Endothelial cell of umbilical vein (primary cell): ENCODE data around the gene UNC45A. TPM values are rescaled to one million over a fixed set of nuclear protein-coding genes. Genes with fewer than 3 reads are reported as not detected.

Experiments
- BruUV-seq: library from RNA; stranded (reverse); fragments of 400-500 nt; replicated peaks from 2 replicates; lab custom pipeline; 2021; lab: Mats Ljungman, UMichigan
- CTCF ChIA-PET: fragments of 300-600, 350-600 bp; sonication (Branson Sonifier 250); formaldehyde crosslinking; loops from one replicate; lab custom pipeline; 2021; ENCODE audit warnings: antibody characterized with exemption, inconsistent platforms; lab: Charles Lee
- POLR2A ChIA-PET: fragments of 300-600, 350-600 bp; sonication (Branson Sonifier 250); formaldehyde crosslinking; loops from one replicate; lab custom pipeline; 2021; ENCODE audit warnings: antibody characterized with exemption, inconsistent platforms; lab: Charles Lee
- DNase-seq: peaks from one replicate; pipeline ENCODE4 v3.0.0-alpha.2; 2011; ENCODE audit warnings: low read depth, low spot score
- FAIRE-seq: peaks from 2 replicates; lab custom pipeline; 2011; peaks lifted over from hg19 to GRCh38; lab: Jason Lieb, UNC
- H2AFZ ChIP-seq: 2 replicates; pipeline ENCODE4 v1.6.0; 2012; ENCODE audit warnings: low read depth, low read length, control low read depth, inconsistent platforms
- H3K27ac ChIP-seq: 2 replicates; pipeline ENCODE4 v1.5.1; 2011; ENCODE audit warnings: low read depth, mild to moderate bottlenecking, control low read depth, low read length, moderate library complexity; ENCODE audit not compliant: insufficient read depth
- H3K27me3 ChIP-seq, 2 experiments: 2 replicates each; pipeline versions ENCODE4 v1.6.0 to v1.6.1; 2011; ENCODE audit warnings: low read length in 2 of 2, mixed read lengths in 1 of 2; ENCODE audit not compliant: control insufficient read depth in 2 of 2, insufficient read depth in 2 of 2
- H3K36me3 ChIP-seq, 2 experiments: 2 replicates in 1 of 2; 3 replicates in 1 of 2; pipeline ENCODE4 v1.5.1; 2011; ENCODE audit warnings: low read length in 2 of 2, mild to moderate bottlenecking in 1 of 2, moderate library complexity in 1 of 2; ENCODE audit not compliant: control insufficient read depth in 2 of 2, insufficient read depth in 2 of 2; ENCODE audit errors: extremely low read depth in 1 of 2
- H3K4me1 ChIP-seq: 3 replicates; pipeline ENCODE4 v1.5.1; 2011; ENCODE audit warnings: mild to moderate bottlenecking, low read length; ENCODE audit not compliant: control insufficient read depth, insufficient read depth; ENCODE audit errors: extremely low read depth
- H3K4me2 ChIP-seq: 2 replicates; pipeline ENCODE4 v1.6.1; 2011; ENCODE audit warnings: low read length, control low read depth, mixed read lengths; ENCODE audit not compliant: insufficient read depth
- H3K4me3 ChIP-seq, 3 experiments: fragments of 200-600 bp in 1 of 3; sonication (generic), shearing (Covaris generic) in 1 of 3; replicated peaks in 1 of 3; 2 replicates each; pipeline ENCODE4 v1.5.1; 2011 to 2016; ENCODE audit warnings: control low read depth in 3 of 3, low read length in 3 of 3, mild to moderate bottlenecking in 2 of 3, inconsistent platforms in 1 of 3, low read depth in 1 of 3, moderate library complexity in 1 of 3; ENCODE audit not compliant: insufficient read depth in 1 of 3
- H3K79me2 ChIP-seq: 2 replicates; pipeline ENCODE4 v1.6.0; 2012; ENCODE audit warnings: low read length, inconsistent platforms; ENCODE audit not compliant: control insufficient read depth, insufficient read depth
- H3K9ac ChIP-seq: replicated peaks from 2 replicates; pipeline ENCODE3; 2011; ENCODE audit warnings: low read length, control low read depth; ENCODE audit not compliant: insufficient read depth; ENCODE audit errors: extremely low read depth
- H3K9me1 ChIP-seq: replicated peaks from 3 replicates; pipeline ENCODE4 v1.6.0; 2011; ENCODE audit warnings: mild to moderate bottlenecking, low read length; ENCODE audit not compliant: control insufficient read depth, insufficient read depth; ENCODE audit errors: extremely low read depth
- H3K9me3 ChIP-seq: replicated peaks from 2 replicates; pipeline ENCODE4 v1.5.1; 2012; ENCODE audit warnings: low read length, inconsistent platforms; ENCODE audit not compliant: control insufficient read depth, insufficient read depth
- H4K20me1 ChIP-seq: replicated peaks from 2 replicates; pipeline ENCODE3; 2011; ENCODE audit warnings: mild to moderate bottlenecking, low read length; ENCODE audit not compliant: control insufficient read depth, insufficient read depth; ENCODE audit errors: extremely low read depth
- EZH2 ChIP-seq: IDR thresholded peaks from 2 replicates; pipeline ENCODE4 v1.6.1; 2012; ENCODE audit warnings: borderline replicate concordance, low read depth, mild to moderate bottlenecking, moderate library complexity, low read length, inconsistent platforms; ENCODE audit not compliant: severe bottlenecking
- FOS ChIP-seq: IDR thresholded peaks from 2 replicates; pipeline ENCODE4 v1.6.1; 2011; ENCODE audit warnings: mild to moderate bottlenecking, low read length, moderate library complexity, borderline replicate concordance; ENCODE audit not compliant: insufficient read depth
- GATA2 ChIP-seq: IDR thresholded peaks from 2 replicates; pipeline ENCODE4 v1.7.0; 2011; ENCODE audit warnings: low read depth, mild to moderate bottlenecking, moderate library complexity, mixed read lengths, low read length; ENCODE audit not compliant: insufficient read length, insufficient read depth
- JUN ChIP-seq: IDR thresholded peaks from 2 replicates; pipeline ENCODE4 v1.6.1; 2011; ENCODE audit warnings: borderline replicate concordance, low read depth; ENCODE audit not compliant: insufficient read length, insufficient read depth
- MYC ChIP-seq: IDR thresholded peaks from one replicate; pipeline ENCODE4 v1.6.1; 2011; ENCODE audit warnings: mild to moderate bottlenecking, low read depth, low read length
- POLR2A ChIP-seq: IDR thresholded peaks from 2 replicates; pipeline ENCODE4 v1.6.1; 2012; ENCODE audit warnings: low read depth, mild to moderate bottlenecking, control low read depth, low read length
- POLR2AphosphoS5 ChIP-seq: IDR thresholded peaks from 2 replicates; pipeline ENCODE4 v1.6.1; 2012; ENCODE audit warnings: low read depth, mild to moderate bottlenecking, control low read depth, low read length, moderate library complexity; ENCODE audit not compliant: insufficient read depth
- dilution Hi-C: fragments of 300-500 bp; cut with MboI; formaldehyde crosslinking; loops from one replicate; pipeline ENCODE4 v1.15.0; 2019; ENCODE audit warnings: low sequenced_read_pairs; ENCODE audit not compliant: extremely low pct_ligation_motif_present
- intact Hi-C: fragments of 100-400 bp; cut with micrococcal nuclease; formaldehyde crosslinking; loops from one replicate; pipeline ENCODE4 v1.10.0; 2022
- polyA plus RNA-seq, 4 experiments: library from polyadenylated mRNA; depleted of rRNA in 3 of 4; stranded (reverse) in 3 of 4; unstranded in 1 of 4; fragments of >200 nt; gene quantifications; 2 replicates each; pipeline versions ENCODE4 v1.2.1 to v1.2.3, GENCODE V29; 2011 to 2012; ENCODE audit warnings: missing spikeins in 1 of 4
- total RNA-seq: library from RNA; stranded (reverse); gene quantifications from 2 replicates; pipeline ENCODE4 v1.2.3, GENCODE V29; 2021
- TF ChIP-seq, protein P1 (sequence below), 2 donors: IDR thresholded peaks; 1 replicate in 1 of 2; 2 replicates in 1 of 2; pipeline ENCODE4 v1.5.1; 2011; ENCODE audit warnings: low read length in 2 of 2, mild to moderate bottlenecking in 2 of 2, moderate library complexity in 2 of 2, control low read depth in 1 of 2, inconsistent platforms in 1 of 2, low read depth in 1 of 2; ENCODE audit not compliant: insufficient read depth in 1 of 2; ENCODE audit errors: extremely low read depth in 1 of 2
- TF ChIP-seq, protein P2 (sequence below): IDR thresholded peaks from 2 replicates; pipeline ENCODE4 v1.6.1; 2011; ENCODE audit not compliant: insufficient read depth, insufficient read length

UNC45A gene
- total and polyA plus RNA-seq, 2 donors (not counting 3 experiments of a cell fraction or from before 2014, with no cell fraction given): 103 to 106 TPM

DNA sequence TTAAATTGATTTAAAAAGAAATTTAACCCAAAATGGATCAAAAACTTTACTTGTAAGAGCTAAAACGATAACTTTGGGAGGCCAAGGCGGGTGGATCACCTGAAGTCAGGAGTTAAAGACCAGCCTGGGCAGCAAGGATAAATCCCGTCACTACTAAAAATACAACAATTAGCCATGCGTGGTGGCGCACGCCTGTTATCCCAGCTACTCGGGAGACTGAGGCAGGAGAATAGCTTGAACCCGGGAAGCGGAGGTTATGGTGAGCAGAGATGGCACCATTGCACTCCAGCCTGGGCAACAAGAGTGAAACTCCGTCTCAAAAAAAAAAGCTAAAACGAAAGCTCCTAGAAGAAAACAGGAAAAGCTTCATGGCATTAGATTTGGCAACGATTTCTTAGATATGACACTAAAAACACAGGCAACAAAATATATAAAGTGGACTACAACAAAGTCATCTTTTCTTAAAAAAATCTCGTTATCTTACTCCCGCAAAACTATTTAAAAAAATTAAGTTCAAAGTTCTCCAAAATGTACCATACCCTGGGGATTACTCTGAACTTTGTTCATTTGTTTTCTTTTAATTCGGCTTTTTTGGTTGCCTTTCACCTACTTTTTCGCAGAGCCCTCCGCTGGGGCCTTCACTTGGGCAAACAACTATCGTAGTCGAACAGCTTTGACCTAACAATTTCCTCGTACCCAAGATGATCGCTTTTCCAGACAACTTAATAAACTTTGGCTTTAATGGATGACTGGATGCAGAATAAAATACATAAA lies 5.7 kb upstream of the UNC45A start:
- peak overlapping the region; percentile 67 for H3K27ac ChIP-seq
- dilution Hi-C loops (no loop called here), intact Hi-C loops (loop anchor here (5.0 kb wide), 1 partner anchor 427 kb away; no protein-coding TSS in a partner anchor)
- no peak for FAIRE-seq
- peak overlapping the region; percentile 86 for H3K4me2 ChIP-seq
- POLR2A ChIA-PET: no interaction called here
- TF ChIP-seq POLR2A: no peak
- no peak for TF ChIP-seq GATA2
- no peak for TF ChIP-seq JUN
- no peak for TF ChIP-seq MYC
- no peak for TF ChIP-seq EZH2
- no peak for TF ChIP-seq FOS
- TF ChIP-seq, protein P1, sequence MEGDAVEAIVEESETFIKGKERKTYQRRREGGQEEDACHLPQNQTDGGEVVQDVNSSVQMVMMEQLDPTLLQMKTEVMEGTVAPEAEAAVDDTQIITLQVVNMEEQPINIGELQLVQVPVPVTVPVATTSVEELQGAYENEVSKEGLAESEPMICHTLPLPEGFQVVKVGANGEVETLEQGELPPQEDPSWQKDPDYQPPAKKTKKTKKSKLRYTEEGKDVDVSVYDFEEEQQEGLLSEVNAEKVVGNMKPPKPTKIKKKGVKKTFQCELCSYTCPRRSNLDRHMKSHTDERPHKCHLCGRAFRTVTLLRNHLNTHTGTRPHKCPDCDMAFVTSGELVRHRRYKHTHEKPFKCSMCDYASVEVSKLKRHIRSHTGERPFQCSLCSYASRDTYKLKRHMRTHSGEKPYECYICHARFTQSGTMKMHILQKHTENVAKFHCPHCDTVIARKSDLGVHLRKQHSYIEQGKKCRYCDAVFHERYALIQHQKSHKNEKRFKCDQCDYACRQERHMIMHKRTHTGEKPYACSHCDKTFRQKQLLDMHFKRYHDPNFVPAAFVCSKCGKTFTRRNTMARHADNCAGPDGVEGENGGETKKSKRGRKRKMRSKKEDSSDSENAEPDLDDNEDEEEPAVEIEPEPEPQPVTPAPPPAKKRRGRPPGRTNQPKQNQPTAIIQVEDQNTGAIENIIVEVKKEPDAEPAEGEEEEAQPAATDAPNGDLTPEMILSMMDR (IDR thresholded peaks at IDR 0.05; ENCODE audit: extremely low read depth in 1 of 2, insufficient read depth in 1 of 2, low read depth in 1 of 2, low read length in 2 of 2): no peak
- TF ChIP-seq, protein P2, sequence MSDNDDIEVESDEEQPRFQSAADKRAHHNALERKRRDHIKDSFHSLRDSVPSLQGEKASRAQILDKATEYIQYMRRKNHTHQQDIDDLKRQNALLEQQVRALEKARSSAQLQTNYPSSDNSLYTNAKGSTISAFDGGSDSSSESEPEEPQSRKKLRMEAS: no peak
- no peak for TF ChIP-seq POLR2AphosphoS5
- H3K4me3 ChIP-seq: peak overlapping the region; percentile 43 to 67 (median 49)
- no peaks in the 10 kb centered on the region for H3K27me3 ChIP-seq
- H3K4me1 ChIP-seq: peaks cover 16% of the 10 kb centered on the region
- H3K36me3 ChIP-seq: no peaks in the 10 kb centered on the region
- H3K9me3 ChIP-seq: no peaks in the 10 kb centered on the region
- H3K79me2 ChIP-seq: no peaks in the 10 kb centered on the region
- no peaks in the 10 kb centered on the region for H3K9me1 ChIP-seq
- no peak for DNase-seq
- peak overlapping the region; percentile 80 for H2AFZ ChIP-seq
- peak overlapping the region; percentile 70 for H3K9ac ChIP-seq
- no peaks in the 10 kb centered on the region for H4K20me1 ChIP-seq
- BruUV-seq: TSS peak; percentile 54
- CTCF ChIA-PET: interaction anchor here (1.3 to 8.1 kb wide), 5 partner anchors 8 to 281 kb away, joined by 4 to 66 read pairs (median 31); partner anchors contain the start of genes MAN2A2 and RCCD1
